Duodenal mucosa (tissue), 2 donors: ENCODE results near the gene HSD17B3.

Source experiments
- H3K27ac ChIP-seq: one replicate; pipeline ENCODE4 v1.7.0; 2013; ENCODE audit warnings: low read depth, low read length
- H3K27me3 ChIP-seq, 2 donors: one replicate each; pipeline ENCODE4 v1.7.0; 2013; ENCODE audit warnings: low read length in 2 of 2, control low read depth in 1 of 2; ENCODE audit not compliant: insufficient read depth in 2 of 2, control insufficient read depth in 1 of 2
- H3K36me3 ChIP-seq, 2 donors: one replicate each; pipeline ENCODE4 v1.7.0; 2013; ENCODE audit warnings: low read length in 2 of 2, control low read depth in 1 of 2; ENCODE audit not compliant: insufficient read depth in 2 of 2, control insufficient read depth in 1 of 2
- H3K4me1 ChIP-seq, 2 donors: one replicate each; pipeline ENCODE4 v1.7.0; 2013; ENCODE audit warnings: low read length in 2 of 2, control low read depth in 1 of 2; ENCODE audit not compliant: insufficient read depth in 2 of 2, control insufficient read depth in 1 of 2
- H3K4me3 ChIP-seq, 2 donors: one replicate each; pipeline ENCODE4 v1.7.0; 2013; ENCODE audit warnings: low read length in 2 of 2, low read depth in 1 of 2
- H3K9ac ChIP-seq, 2 donors: one replicate each; pipeline ENCODE4 v1.7.0; 2013; ENCODE audit warnings: low read length in 2 of 2, low read depth in 1 of 2
- H3K9me3 ChIP-seq, 2 donors: one replicate each; pipeline ENCODE4 v1.7.0; 2013; ENCODE audit warnings: low read length in 2 of 2, control low read depth in 1 of 2; ENCODE audit not compliant: control insufficient read depth in 1 of 2

HSD17B3 gene

GRCh38 chr9:96185518-96186156 is 116.3 kb downstream of the HSD17B3 start:
- H3K4me3 ChIP-seq: no peak overlapping the region
- no peaks in the 10 kb centered on the region for H3K27me3 ChIP-seq
- H3K4me1 ChIP-seq: peaks cover 10 to 31% of the 10 kb centered on the region in 2 donors
- H3K36me3 ChIP-seq: no peaks in the 10 kb centered on the region
- no peak overlapping the region for H3K9ac ChIP-seq
- H3K27ac ChIP-seq: peak overlapping the region; percentile 43
- H3K9me3 ChIP-seq: peaks cover 8 to 10% of the 10 kb centered on the region in 2 donors
